ENCODE results near the gene PHC3.

PHC3 gene

GRCh38 chr3:170180079-170180907 is 1.2 kb downstream of the PHC3 start:
- peak; percentile 14 for DNase-seq

- no peak for DNase-seq
These were observed 2.1 kb downstream of the PHC3 start for GRCh38 chr3:170179432-170179831.

- peak; percentile 70 for DNase-seq
These were observed 2.9 kb downstream of the PHC3 start for GRCh38 chr3:170178651-170179050.

GRCh38 chr3:170171563-170171962 is 10.0 kb downstream of the PHC3 start:
- DNase-seq: peak; percentile 24

GRCh38 chr3:170164717-170165116 is 16.8 kb downstream of the PHC3 start:
- no peak for DNase-seq

- no peak for DNase-seq
These were observed 17.4 kb downstream of the PHC3 start for GRCh38 chr3:170163956-170164645.

- no peak for DNase-seq
These were observed 18.9 kb downstream of the PHC3 start for GRCh38 chr3:170162630-170163029.

GRCh38 chr3:170162052-170162451 is 19.5 kb downstream of the PHC3 start:
- no peak for DNase-seq

GRCh38 chr3:170159933-170160332 is 21.6 kb downstream of the PHC3 start:
- DNase-seq: no peak

- no peak for DNase-seq
These were observed 22.1 kb downstream of the PHC3 start for GRCh38 chr3:170159459-170159858.

- DNase-seq: no peak
These were observed 25.9 kb downstream of the PHC3 start for GRCh38 chr3:170155604-170156003.

GRCh38 chr3:170154569-170155143 is 26.9 kb downstream of the PHC3 start:
- no peak for DNase-seq

GRCh38 chr3:170154084-170154483 is 27.4 kb downstream of the PHC3 start:
- DNase-seq: no peak

- no peak for DNase-seq
These were observed 30.0 kb downstream of the PHC3 start for GRCh38 chr3:170151536-170151935.

GRCh38 chr3:170149016-170149415 is 32.5 kb downstream of the PHC3 start:
- DNase-seq: no peak

GRCh38 chr3:170145278-170145677 is 36.3 kb downstream of the PHC3 start:
- DNase-seq: no peak

GRCh38 chr3:170144437-170144843 is 37.1 kb downstream of the PHC3 start:
- peak; percentile 38 for DNase-seq

GRCh38 chr3:170142373-170142772 is 39.2 kb downstream of the PHC3 start:
- DNase-seq: no peak

GRCh38 chr3:170137986-170138385 is 43.5 kb downstream of the PHC3 start:
- no peak for DNase-seq

GRCh38 chr3:170132335-170132734 is 49.2 kb downstream of the PHC3 start:
- DNase-seq: no peak

- DNase-seq: no peak
These were observed 51.0 kb downstream of the PHC3 start for GRCh38 chr3:170130532-170130931.

GRCh38 chr3:170128977-170129431 is 52.5 kb downstream of the PHC3 start:
- DNase-seq: peak; percentile 43

- peak; percentile 20 for DNase-seq
These were observed 53.1 kb downstream of the PHC3 start for GRCh38 chr3:170128259-170128976.
